Measurements from ENCODE around the gene ASS1.
A peak's percentile ranks its signal among the peaks of the same experiment; 100 is the strongest.
"Not testable (repeated sequence)": the region's sequence is repeated elsewhere in the genome, so short reads cannot be mapped to it uniquely, and the experiment has no call there.

The ASS1 gene

DNA sequence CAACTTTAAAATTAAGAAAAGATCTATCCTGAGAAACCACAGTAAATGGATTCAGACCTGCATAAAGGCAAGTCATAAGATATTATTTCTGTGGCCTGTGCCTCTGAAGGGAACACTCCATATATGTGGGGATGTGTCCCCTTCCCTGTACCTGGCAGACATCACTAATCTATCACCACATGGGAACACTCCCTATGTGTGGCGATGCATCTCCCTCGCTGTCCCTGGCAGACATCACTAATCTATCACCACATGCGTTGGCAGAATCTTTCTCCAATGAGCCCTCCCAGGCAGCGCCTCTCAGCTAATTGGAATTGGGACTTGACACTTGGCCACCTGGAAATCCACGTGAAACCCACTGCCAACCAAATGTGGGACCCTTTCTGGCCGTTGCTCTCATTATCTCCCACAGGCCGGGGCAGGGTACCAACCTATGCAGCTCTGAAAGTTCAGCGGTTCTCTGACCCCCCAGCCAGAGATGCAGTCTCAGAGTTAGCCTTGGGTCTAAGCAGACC is 25.2 kb upstream of the ASS1 start:
- DNase-seq, result no peak

GRCh38 chr9:130421154-130421801 is 23.5 kb upstream of the ASS1 start:
- no peak for DNase-seq

DNA sequence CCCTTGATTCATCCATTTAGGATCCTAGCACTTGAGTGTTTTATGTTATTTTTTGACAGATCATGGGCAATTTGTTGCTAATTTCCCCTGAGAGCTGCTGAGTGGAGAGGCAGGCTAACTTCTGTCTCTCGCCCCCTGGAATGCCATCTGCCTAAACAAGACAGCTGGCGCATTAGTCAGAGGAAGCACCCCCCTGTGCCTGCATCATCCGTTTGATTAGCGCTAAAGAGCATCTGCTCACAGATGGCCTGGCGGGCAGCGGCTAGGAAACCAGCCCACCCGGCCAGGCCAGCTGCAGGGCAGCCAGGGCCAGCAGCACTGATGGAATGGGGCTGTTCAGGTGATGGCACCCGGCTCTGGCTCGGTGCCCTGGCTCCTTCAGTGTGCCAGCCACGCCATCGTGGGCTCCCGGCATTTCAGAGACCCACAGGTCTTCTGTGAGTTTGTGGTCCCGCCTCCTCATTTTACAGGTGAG is 22.9 kb upstream of the ASS1 start:
- DNase-seq, result peak; percentile 76

DNA sequence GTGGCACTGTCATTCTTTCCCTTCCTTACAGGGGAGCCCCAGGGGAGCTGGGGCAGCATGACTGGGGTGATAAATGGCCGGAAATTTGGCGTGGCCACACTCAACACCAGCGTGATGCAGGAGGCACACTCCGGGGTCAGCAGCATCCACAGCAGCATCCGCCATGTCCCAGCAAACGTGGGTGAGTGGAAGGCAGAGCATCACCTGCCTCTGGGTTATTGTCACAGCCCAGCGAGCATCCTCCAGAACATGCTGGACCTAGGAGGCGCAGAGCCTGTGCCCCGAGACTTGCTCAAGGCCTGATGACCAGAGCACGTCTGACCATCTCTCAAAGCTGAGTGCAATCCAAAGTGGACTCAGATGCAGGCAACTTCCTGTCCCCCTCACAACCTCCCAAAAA is 22.2 kb upstream of the ASS1 start:
- DNase-seq, result no peak

GRCh38 chr9:130423272-130423671 is 21.5 kb upstream of the ASS1 start:
- DNase-seq, result peak; percentile 70

DNA sequence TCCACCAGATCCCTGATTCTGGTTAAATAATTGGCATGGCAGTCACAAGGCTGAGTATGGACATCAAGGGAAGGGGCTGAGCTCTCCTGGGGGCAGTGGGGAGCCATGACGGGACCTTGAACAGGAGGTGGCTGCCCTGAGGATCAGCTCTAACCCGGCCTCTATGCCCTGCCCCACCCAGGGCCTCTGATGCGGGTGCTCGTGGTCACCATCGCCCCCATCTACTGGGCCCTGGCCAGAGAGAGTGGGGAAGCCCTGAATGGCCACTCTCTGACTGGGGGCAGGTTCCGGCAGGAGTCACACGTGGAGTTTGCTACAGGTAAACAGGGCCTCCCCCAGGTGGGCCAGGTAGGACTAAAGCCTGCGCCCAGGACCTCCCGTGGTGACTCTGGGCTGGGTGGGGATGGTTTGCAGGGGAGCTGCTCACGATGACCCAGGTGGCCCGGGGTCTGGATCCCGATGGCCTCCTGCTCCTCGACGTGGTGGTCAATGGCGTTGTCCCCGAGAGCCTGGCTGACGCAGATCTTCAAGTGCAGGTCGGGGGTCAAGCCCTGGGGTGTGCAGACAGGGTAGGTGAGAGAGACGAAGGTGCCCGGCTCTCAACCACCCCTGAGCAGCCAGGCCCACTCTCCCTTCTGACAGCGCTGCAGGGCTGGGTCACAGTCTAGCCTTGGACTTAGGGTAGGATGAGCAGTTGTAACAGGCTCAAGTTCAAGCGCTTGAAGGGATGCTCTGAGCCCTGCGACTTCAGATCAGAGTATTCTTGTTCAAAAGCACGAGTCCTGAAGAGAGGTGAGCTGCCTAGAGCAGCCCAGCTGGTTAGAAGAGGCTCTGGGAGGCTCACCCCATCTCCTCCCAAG is 19.9 kb upstream of the ASS1 start:
- no peak for DNase-seq

- no peak for DNase-seq
These were observed 18.9 kb upstream of the ASS1 start for GRCh38 chr9:130425741-130426466.

DNA sequence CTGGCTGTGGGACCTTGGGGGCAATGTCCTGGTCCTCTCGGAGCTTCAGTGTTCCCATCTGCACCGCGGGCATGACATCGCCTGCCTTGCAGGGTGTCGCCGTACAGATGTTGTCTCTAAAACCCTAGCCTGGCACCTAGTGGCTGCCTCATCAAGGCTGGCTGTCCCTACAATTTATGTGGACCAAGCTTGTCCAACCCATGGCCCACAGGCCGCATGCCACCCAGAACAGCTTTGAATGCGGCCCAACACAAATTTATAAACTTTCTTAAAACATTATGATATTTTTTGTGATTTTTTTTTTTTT is 18.3 kb upstream of the ASS1 start:
- DNase-seq, result no peak

DNA sequence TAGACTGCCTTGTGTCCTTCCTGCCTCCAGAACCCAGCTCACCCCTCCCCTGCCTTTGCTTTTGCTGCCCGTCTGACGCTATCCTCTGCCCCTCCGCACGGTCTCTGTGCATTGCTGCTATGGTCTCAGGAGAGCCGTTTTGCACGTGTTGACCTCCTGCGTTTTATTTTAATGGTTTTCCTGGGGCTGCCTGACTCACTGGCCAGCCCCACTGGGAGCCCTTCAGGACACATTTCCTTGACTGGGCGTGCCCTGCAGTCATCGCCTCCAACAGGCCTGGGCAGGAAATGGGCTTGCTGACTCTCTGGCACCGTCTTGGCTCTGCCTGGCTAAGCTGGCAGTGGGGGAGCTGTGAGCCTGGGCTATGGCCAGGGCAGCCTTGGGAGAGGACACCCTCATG is 17.9 kb upstream of the ASS1 start:
- DNase-seq, result no peak

DNA sequence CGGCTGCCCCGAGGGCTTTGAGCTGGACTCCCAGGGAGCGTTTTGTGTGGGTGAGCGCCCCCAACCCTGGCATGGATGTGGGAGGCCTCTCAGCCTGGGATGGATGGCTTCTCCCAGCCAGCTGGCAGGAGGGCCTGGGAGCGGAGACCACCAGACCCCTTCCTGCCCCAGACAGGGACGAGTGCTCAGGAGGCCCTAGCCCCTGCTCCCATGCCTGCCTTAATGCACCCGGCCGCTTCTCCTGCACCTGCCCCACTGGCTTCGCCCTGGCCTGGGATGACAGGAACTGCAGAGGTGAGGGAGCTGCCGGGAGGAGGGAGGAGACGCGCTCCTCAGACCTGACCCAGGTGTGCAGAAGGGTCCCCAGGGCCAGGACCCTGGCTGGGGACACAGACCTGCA is 17.4 kb upstream of the ASS1 start:
- DNase-seq, result no peak

DNA sequence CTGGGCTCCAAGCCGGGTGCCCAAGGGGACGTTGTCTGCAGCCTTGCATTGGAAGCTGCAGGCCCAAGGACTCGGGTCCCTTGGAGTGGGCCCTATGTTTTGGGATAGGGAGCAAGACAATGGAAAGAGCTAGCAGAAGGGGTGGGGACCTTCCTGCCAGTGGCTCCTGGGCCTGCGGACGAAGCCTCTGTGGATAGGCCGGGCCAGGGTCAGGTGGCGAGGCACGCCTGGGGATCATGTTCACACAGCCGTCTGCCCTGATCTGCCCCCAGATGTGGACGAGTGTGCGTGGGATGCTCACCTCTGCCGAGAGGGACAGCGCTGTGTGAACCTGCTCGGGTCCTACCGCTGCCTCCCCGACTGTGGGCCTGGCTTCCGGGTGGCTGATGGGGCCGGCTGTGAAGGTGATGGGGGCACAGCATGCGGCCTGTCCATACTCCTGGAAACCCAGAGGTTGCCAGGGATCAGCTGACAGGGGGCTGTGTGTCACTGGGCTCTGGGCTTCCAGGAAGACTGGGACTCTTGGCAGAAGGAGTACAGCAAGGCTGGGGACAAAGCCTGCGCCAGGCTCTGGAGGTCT is 16.6 kb upstream of the ASS1 start:
- no peak for DNase-seq

- DNase-seq, result no peak
These were observed 15.4 kb upstream of the ASS1 start for GRCh38 chr9:130429381-130429780.

- no peak for DNase-seq
These were observed 14.9 kb upstream of the ASS1 start for GRCh38 chr9:130429831-130430230.

- DNase-seq, result no peak
These were observed 14.5 kb upstream of the ASS1 start for GRCh38 chr9:130430232-130430631.

DNA sequence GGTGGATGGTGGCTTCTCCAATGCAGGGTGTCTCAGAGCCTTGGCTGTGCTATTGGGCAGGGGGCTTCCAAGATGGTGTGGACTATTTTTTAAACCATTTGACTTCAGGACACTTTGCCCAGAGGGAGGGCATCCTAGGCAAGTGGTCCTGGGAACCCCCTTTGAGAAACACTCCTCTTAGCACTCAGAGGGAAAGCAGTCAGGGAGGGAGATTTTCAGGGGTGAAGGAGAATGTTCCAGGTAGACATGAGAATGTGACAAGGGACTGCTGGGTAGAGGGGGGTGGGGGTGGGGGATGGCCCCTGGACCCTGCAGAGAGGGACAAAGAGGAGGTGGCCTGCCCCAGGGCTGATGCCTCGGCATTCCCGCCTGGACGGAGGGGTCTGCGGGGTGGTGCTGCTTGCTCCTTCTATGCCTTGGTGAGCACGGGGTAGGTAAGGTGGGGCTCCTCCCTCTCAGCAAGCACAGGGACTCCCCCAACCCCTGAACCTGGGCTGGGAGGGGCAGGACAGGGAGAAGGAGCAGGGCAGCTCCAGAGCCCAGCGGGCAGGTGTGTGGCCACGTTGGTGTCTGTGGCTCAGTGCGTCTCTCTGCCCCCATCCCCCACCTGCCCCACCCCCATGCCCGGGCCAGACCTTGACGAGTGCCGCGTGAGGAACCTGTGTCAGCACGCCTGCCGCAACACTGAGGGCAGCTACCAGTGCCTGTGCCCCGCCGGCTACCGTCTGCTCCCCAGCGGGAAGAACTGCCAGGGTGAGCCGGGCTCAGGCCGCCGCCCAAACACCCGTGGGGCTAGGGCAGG is 13.8 kb upstream of the ASS1 start:
- DNase-seq, result no peak

DNA sequence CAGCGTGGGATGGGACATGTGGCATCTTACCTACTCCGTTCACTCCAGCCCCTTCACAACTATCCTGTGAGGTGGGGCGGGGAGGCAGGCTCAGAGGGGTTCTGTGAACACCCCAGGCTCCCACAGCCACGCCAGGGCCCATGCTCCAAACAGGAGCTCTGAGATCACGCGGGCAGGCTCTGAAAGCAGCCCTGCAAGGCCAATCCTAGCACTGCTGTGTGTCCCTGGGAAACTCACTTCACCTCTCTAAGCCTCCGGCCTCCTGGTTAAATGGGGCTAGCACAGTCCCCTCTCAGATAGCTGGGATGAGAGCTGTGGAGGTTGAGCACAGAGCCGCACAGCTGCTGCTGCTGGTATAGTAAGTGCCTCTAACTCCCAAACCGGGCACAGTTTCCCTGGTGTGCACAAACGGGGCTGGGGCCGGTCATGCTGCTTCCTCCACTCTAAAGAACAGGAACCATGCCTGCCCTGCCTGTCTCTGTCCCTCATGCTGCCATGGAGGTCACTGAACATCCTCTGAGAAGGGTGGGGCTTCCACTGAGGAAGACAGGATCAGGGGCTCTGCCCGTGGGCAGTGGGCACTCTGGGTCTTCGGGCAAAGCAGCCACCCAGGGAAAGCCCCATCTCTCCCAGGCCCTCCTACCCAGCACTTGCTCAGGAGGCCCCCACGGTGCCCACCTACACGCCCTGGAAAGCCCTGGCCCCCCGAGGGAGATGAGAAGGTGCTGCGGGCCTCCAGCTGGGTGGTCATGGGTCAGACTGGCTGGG is 13.0 kb upstream of the ASS1 start:
- no peak for DNase-seq

DNA sequence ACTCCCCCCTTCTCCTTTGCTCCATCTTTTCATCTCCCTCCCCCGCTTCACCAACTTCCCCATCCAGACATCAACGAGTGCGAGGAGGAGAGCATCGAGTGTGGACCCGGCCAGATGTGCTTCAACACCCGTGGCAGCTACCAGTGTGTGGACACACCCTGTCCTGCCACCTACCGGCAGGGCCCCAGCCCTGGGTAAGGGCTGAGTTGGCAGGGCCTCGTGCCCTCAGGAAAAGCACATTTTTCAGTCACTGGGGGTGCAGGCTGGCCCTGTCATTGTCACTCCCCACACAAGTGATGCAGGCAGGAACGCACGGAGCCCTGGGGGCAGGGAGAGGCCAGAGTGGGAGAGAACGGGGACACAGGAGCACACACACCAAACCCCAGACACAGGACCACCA is 12.4 kb upstream of the ASS1 start:
- no peak for DNase-seq

- no peak for DNase-seq
These were observed 12.0 kb upstream of the ASS1 start for GRCh38 chr9:130432796-130433167.

DNA sequence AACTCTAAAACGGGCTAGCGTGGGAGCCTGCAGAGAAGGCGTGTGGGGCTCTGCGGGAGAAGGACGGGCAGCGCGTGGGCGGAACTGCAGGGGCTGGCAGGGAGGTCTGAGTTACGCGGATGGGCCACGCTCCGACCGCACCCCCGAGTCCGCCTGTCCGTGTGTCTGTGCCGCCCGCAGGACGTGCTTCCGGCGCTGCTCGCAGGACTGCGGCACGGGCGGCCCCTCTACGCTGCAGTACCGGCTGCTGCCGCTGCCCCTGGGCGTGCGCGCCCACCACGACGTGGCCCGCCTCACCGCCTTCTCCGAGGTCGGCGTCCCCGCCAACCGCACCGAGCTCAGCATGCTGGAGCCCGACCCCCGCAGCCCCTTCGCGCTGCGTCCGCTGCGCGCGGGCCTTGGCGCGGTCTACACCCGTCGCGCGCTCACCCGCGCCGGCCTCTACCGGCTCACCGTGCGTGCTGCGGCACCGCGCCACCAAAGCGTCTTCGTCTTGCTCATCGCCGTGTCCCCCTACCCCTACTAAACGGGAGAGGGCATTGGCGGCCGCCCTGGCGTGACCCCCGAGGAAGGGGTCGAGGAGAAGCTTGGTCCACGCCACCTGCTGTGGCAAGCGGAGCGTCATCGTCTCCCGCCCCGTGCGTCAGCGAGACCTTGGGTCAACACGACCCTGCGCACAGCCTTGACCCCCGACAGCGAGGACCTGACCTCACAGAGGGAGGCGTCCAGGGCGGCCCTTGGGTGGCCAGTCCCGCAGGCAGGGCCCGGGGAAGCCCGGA is 11.4 kb upstream of the ASS1 start:
- peak; percentile 76 for DNase-seq

DNA sequence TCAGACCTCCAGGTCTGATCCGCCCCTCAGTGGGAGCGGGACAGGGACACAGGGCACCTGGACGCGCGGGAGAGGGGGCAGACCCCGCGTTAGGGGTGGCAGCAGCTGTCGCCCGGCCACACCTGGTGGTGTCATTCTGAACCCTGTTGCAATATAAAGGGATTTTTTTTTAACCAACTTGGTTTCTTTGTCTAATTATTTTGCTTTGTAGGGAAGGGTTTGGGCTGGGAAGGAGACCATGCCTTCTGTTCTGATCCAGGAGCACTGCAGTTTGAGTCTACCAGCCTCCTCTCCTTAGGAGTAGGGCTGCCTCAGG is 10.9 kb upstream of the ASS1 start:
- no peak for DNase-seq

GRCh38 chr9:130434656-130435055 is 10.1 kb upstream of the ASS1 start:
- DNase-seq, result not testable (repeated sequence)

Measured in right hindlimb (tissue), 1 donor.